HG02798 (cell line): ENCODE results near the gene ASCC2.
"Not testable (repeated sequence)": the region's sequence is repeated elsewhere in the genome, so short reads cannot be mapped to it uniquely, and the experiment has no call there.

Experiments
- ATAC-seq: cut with Tn5 transposase; IDR thresholded peaks from one replicate; pipeline ENCODE4 v1.9.1; 2021; ENCODE audit warnings: mild to moderate bottlenecking; ENCODE audit not compliant: unreplicated experiment, poor library complexity

The ASCC2 gene

GRCh38 chr22:29765905-29766631 lies 72.0 kb downstream of the ASCC2 start:
- ATAC-seq: no peak

- no peak for ATAC-seq
Measured at GRCh38 chr22:29762263-29762662, 75.8 kb downstream of the ASCC2 start.

GRCh38 chr22:29758959-29759358 lies 79.1 kb downstream of the ASCC2 start:
- ATAC-seq: no peak

- no peak for ATAC-seq
Measured at GRCh38 chr22:29758068-29758622, 79.9 kb downstream of the ASCC2 start.

GRCh38 chr22:29757096-29757495 lies 81.0 kb downstream of the ASCC2 start:
- no peak for ATAC-seq

- ATAC-seq: no peak
Measured at GRCh38 chr22:29756341-29756740, 81.7 kb downstream of the ASCC2 start.

- ATAC-seq: no peak
Measured at GRCh38 chr22:29755889-29756288, 82.2 kb downstream of the ASCC2 start.

GRCh38 chr22:29754658-29755395 lies 83.2 kb downstream of the ASCC2 start:
- not testable (repeated sequence) for ATAC-seq

- ATAC-seq: no peak
Measured at GRCh38 chr22:29753808-29754657, 84.0 kb downstream of the ASCC2 start.

- ATAC-seq: no peak
Measured at GRCh38 chr22:29751669-29752068, 86.4 kb downstream of the ASCC2 start.

- no peak for ATAC-seq
Measured at GRCh38 chr22:29750559-29751538, 87.2 kb downstream of the ASCC2 start.

GRCh38 chr22:29750029-29750428 lies 88.0 kb downstream of the ASCC2 start:
- no peak for ATAC-seq

GRCh38 chr22:29748248-29748893 lies 89.7 kb downstream of the ASCC2 start:
- no peak for ATAC-seq

- ATAC-seq: no peak
Measured at GRCh38 chr22:29747832-29748231, 90.2 kb downstream of the ASCC2 start.

GRCh38 chr22:29744902-29745301 lies 93.2 kb downstream of the ASCC2 start:
- no peak for ATAC-seq

GRCh38 chr22:29742326-29742725 lies 95.7 kb downstream of the ASCC2 start:
- ATAC-seq: no peak

GRCh38 chr22:29741926-29742325 lies 96.1 kb downstream of the ASCC2 start:
- ATAC-seq: no peak

GRCh38 chr22:29740216-29740615 lies 97.9 kb downstream of the ASCC2 start:
- no peak for ATAC-seq

- ATAC-seq: no peak
Measured at GRCh38 chr22:29739346-29739875, 98.7 kb downstream of the ASCC2 start.
